HG03432 (cell line): ENCODE measurements around the gene CDKN1B.
"Not testable (repeated sequence)": the region's sequence is repeated elsewhere in the genome, so short reads cannot be mapped to it uniquely, and the experiment has no call there.

Experiments used
- ATAC-seq: cut with Tn5 transposase; IDR thresholded peaks from one replicate; pipeline ENCODE4 v1.9.1; 2021; ENCODE audit warnings: mild to moderate bottlenecking, moderate library complexity; ENCODE audit not compliant: unreplicated experiment

Gene CDKN1B

GRCh38 chr12:12723681-12724420 is 6.7 kb downstream of the CDKN1B start:
- ATAC-seq, result no peak

- no peak for ATAC-seq
These were observed 7.4 kb downstream of the CDKN1B start for GRCh38 chr12:12724421-12725085.

DNA sequence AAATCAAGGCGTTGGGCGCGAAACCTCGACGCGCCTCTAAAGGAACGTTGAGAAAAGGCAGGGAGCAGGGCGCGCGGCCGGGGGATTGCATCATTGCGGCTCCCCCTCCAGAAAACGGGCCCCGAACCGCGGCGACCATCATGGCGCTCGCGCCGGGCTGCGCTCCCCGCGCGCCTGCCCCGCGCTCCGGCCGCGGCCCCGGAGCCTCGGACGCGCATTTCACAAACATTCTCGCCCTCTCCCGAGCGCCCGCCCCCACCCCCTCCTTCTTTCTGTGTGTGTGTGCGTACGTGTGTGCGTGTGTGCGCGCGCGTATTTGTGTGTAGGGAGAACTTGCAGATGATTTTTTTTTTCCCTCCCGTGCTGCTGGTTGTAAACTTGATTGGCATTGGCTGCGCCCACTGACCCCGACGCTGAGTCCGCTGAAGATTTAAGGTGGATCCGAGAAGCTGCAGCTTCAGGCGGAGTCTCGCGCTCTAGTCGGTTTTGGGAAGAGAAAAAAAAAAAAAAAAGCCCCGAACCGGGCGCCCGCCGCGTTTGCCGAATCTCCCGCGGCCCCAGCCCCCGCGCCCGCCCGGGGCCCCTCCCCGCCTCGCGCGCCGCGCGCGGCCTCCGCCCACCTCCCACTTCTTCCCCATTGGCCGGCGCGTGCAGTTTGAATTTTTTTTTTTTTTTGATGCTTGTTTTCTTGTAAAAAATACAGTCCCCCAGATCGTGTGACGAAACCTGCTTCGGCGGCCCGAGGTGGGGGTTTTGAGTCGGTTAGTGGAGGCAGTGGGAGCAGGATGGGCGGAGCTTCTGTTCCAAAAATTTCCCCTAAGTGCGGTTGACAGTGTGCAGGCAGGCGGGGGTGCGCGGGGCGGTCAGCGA is 8.2 kb downstream of the CDKN1B start:
- ATAC-seq, result peak; percentile 67

DNA sequence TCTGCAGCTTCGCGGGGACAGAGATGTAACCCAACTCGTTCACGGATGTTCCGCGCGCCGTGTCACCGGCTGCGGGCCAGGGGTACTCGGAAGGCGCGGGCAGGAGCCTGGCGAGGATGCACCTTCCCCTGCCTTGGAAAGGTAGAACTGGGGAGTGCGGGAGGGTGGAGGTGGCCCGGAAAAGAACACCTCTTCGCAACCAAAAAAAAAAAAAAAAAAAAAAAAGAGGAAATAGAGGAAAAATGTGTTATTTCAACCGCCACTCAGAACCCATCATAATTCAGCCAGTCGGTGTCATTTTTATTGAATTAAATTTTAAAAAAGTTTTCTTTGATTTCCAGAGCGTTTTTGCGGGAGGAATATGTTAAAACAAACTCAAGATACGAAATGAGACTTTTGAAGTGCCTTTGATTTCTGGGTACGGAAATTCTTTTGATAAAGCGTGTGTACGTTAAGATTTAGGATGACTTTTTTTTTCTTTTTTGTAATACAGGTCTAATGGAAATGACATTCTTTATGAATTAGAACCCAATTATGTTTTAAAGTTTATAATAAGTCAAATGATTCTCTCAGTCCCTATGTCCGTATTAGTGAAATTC is 8.9 kb downstream of the CDKN1B start:
- ATAC-seq, result no peak

GRCh38 chr12:12726555-12727093 is 9.5 kb downstream of the CDKN1B start:
- no peak for ATAC-seq

DNA sequence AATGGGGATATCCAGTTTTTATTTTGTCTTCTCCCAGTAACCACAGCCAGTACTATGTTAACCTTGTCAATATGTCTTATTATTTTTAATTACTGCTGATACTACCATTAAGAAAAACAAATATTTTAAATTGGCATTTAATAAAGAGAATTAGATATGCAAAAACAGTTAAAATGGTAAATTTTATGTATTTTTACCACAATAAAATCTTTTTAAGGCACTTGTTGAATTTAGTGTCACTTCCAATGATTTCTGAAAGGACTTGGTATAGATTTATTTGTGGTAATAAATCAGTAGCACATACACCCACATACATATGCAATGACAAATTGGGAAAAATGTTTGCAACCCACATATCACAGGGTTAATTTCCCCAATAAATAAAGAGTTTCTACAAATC is 14.0 kb downstream of the CDKN1B start:
- no peak for ATAC-seq

DNA sequence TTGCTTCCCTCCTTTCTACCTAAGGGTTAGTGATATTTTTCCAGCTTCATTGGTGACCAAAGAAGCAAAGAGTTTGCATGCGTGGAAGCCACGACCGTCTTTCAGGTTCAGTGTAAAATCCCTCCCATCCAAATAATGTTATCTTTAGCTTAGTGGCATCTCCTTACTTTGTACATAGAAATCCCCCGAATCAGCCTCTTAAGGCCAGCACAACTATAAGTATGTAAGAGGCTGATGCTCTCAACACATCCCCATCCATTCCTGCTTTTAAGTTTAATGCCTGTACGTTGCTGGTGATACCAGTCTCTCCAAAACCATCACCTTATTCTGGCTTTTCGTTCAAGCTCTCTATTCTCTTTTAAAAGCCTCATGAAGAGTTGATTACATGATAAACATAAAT is 14.6 kb downstream of the CDKN1B start:
- no peak for ATAC-seq

DNA sequence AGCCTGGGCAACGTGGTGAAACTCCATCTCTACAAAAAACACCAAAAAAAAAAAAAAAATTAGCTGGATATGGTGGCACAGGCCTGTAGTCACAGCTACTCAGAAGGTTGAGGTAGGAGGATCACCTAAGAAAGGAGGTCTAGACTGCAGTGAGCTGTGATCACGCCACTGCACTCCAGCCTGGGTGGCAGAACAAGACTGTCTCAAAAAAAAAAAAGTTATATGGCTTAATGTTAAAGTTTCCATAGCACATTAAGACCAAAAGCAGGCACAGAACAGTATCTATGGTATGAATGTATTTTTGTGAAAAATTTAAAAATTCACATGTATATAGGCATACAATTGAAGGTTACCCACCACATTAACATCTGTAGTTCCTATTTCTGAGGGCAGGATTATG is 15.9 kb downstream of the CDKN1B start:
- no peak for ATAC-seq

DNA sequence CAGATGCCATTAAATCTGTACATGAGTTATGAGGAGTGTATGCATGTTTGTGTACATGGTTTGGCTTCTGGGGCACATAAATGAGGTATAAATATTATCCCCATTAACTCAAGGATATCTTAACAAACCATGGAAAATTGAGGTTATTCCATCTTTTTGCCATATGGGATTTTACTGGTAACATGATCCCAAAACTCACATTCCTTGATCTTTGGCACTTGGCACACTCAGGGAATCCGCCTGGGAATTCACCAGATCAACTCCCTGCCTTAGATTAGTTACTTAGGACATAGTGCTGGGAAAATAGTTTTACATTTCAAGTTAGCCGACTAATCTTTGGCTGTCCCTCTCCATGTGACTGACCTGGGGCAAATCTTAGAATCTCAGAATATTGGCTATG is 16.9 kb downstream of the CDKN1B start:
- no peak for ATAC-seq

DNA sequence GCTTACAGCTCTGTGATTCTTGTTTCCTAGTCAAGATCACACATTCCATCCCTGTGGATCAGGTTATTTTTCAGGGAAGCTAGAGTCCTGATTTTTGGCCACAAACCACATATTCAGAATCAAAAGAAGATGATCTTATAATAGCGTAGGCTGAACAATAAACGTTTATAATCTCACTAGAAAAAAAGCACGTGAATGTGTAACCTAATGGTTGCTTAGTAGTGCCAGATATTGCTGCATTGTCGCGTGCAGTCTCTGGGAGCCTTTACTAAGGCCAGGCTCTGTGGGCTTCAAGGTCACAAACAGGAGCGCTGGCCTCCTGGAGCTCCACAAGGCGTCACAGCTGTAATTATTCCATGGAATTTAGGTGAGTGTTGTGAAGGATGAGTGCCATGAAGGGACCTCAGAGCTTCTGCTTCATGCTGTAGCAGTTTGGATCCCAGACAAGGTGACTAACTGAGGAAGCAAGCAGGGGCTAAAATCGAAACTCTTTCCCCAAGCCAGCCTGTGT is 17.4 kb downstream of the CDKN1B start:
- no peak for ATAC-seq

- ATAC-seq, result no peak
These were observed 18.1 kb downstream of the CDKN1B start for GRCh38 chr12:12735301-12735700.

DNA sequence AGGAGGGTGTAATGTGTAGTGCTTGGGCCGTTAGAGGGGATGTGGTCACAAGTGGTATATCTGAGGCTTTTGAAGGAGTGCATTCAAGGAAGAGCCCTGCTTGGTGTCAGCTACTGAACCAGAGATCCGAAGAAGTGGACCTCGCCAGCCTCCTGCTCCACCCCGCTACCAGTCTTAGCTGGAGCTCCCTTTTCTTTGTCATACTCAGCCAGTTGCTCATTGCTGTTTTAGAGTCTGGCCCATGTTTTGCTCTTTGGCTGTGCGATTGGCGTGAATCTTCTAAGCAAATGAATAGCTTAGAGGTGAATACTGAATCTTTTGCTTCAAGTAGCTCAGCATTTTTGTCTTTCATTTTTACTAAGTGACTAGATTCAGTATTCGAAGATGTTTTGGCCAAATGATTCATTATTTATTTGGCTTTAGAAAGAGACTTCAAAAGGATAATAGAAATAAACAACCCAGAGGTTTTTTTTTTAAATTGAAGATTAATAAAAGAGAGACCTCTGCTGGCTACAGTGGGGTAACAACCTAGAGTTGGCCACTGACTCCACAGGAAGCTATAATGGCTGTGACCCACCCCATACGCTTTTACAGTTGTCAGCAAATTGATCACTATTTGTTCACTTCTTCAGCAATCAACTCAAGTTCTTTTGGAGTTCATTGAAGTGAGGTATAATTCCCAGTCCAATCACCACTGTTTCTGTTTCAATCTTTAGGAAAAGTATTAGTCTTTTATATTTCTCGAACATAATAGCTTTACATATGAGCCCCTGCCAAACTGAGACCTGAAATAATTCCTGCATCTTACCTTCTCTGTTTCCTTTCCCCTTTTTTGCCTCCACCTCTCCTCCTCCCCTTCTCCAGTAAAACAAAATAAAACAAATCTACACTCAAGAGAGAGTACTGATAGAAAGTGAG is 19.9 kb downstream of the CDKN1B start:
- ATAC-seq, result peak; percentile 79

DNA sequence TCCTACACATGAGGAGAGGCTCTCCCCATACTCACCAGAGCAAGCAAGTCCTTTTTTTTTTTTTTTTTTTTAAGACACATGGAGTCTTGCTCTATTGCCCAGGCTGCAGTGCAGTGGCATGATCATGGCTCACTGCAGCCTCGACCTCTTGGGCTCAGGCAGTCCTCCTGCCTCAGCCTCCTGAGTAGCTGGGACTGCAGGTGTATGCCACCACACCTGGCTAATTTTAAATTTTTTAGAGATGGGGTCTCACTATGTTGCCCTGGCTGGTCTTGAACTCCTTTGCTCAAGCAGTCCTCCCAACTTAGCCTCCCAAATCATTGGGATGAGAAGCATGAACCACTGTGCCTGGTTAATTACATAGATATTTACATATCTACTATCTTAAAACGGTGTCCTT is 21.0 kb downstream of the CDKN1B start:
- not testable (repeated sequence) for ATAC-seq

DNA sequence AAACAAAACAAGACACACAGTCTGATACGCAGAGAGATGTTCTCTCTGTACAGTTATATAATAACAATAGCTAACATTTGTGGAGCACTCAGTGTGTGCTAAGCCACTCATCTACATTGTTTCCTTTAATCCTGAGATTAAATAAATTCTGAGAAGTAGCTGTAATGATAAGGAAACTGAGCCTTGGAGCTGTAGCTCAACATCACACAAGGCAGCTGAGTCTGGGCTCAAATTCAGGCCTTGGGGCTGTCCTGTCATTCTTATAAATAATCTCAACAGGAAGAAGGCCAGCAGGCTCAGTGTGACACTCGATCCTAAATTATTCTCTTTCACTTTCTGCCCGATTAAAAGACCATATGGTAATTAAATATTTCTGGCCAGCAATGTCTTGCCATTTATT is 24.5 kb downstream of the CDKN1B start:
- ATAC-seq, result no peak

DNA sequence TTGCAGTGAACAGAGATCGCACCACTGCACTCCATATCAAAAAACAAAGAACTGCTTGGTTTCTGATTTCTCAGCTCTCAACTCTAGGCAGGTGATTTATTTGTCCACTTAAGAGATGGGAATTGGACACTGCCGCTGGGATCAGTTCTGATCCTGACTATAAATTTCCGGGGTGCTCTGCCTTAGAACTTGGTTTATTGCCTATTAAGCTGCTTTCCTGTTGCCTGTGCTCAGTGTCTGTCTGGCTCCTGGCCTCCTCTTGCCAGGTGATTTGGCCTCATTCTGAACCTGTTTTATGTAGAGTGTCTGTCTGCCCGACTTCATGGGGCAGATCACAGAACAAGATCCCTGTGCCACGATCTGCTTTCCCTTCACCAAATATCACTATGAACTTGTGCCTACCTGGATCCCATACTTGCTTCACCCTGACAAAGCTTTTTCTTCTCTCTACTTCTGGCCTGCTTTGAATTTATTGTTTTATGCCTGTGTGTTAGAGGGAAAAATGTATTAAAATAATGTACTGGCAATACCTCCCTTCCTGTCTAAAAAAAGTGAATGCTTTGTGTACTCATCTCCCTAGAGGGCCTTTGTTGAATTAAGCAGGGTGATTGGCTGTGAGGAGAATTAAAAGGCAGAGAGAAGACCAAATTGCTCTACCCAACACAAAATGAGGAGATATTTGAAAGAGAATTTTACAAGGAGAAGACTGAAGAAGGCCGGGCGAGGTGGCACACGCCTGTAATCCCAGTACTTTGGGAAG is 27.6 kb downstream of the CDKN1B start:
- ATAC-seq, result no peak

- ATAC-seq, result no peak
These were observed 28.5 kb downstream of the CDKN1B start for GRCh38 chr12:12745576-12746211.

GRCh38 chr12:12747278-12747677 is 30.1 kb downstream of the CDKN1B start:
- ATAC-seq, result no peak

DNA sequence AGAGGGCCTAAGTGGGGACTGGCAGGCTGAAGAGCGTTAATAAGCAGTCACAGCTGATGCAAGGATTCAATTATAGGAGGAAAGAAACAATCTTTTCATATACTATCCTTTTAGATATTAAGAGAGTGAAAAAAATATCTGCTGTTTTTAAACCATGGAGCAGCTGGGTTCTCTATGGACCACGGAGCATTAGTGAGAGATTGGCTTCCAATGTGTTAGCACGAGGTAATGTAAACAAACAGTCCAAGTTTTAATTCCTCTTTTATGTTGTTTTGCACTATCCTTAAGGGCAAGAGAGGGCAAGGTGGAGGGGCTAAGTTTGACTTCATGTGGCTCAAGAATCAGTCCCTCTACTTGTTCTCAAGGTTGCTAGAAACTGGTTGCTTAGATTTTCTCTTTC is 30.9 kb downstream of the CDKN1B start:
- no peak for ATAC-seq

DNA sequence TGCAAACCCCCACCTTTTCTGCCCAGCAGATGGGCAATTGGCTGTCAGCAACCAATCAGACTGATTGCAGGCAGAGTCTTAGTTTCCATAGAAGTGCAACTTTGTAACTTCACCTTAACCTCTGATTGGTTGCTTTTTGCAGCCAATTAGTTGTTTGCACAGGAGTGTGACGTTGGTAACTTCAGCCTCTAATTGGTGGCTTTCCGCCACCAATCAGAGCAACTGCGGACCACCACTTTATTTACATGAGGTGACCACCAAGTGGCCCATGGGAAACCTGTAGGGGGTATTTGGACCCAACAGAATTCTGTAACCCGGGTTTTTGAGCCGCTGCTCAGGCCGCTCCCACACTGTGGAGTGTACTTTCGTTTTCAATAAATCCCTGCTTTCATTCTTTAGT is 32.3 kb downstream of the CDKN1B start:
- no peak for ATAC-seq
